ENCODE measurements around the gene PDE4D. TPM values are rescaled to one million over a fixed set of nuclear protein-coding genes. Genes with fewer than 3 reads are reported as not detected.

PDE4D gene
- total and polyA plus RNA-seq, 2 of the 4 experiments (the other 2 are of a cell fraction): 1.4 to 7.9 TPM

- Histone ChIP-seq H3K9me3 (ENCODE audit: control insufficient read depth, insufficient read depth, low read length) (no peaks in the 10 kb centered on the region), H4K5ac (ENCODE audit: low read depth, low read length) (no peak overlapping the region), H3K4ac (ENCODE audit: low read depth, low read length) (no peak overlapping the region), H3K79me1 (ENCODE audit: low read depth in 1 of 2, low read length in 2 of 2) (no peaks in the 10 kb centered on the region), H2AK9ac (replicated peaks; ENCODE audit: low read depth, low read length, poor library complexity) (no peak overlapping the region), H4K8ac (ENCODE audit: low read depth in 2 of 2, low read length in 2 of 2) (no peak overlapping the region), H3K4me3 (ENCODE audit: insufficient read depth, low read depth, low read length) (no peak overlapping the region), H2BK5ac (ENCODE audit: low read depth, low read length, poor library complexity, severe bottlenecking) (no peak overlapping the region), H2AFZ (replicated peaks; ENCODE audit: low read length, poor library complexity) (no peak overlapping the region), H2BK120ac (ENCODE audit: low read depth, low read length) (no peak overlapping the region), H2AK5ac (ENCODE audit: low read depth, low read length) (no peak overlapping the region), H3K9ac (ENCODE audit: low read depth, low read length) (no peak overlapping the region), H4K91ac (ENCODE audit: insufficient read depth, low read depth, low read length) (no peak overlapping the region), H3K4me1 (ENCODE audit: control insufficient read depth, insufficient read depth, low read length) (no peaks in the 10 kb centered on the region), H4K20me1 (ENCODE audit: insufficient read depth, low read length) (no peaks in the 10 kb centered on the region), H3K4me2 (ENCODE audit: low read depth, low read length) (no peak overlapping the region), H3K23ac (ENCODE audit: low read depth, low read length) (no peak overlapping the region), H3K27me3 (ENCODE audit: control insufficient read depth, insufficient read depth, low read length) (no peaks in the 10 kb centered on the region), H3K36me3 (ENCODE audit: control insufficient read depth, insufficient read depth, low read length) (no peaks in the 10 kb centered on the region), H2BK20ac (ENCODE audit: low read depth, low read length) (no peak overlapping the region), H3K56ac (ENCODE audit: extremely low read depth, insufficient read depth, low read length) (no peak overlapping the region), H2BK15ac (ENCODE audit: low read depth, low read length) (no peak overlapping the region), H3K14ac (replicated peaks; ENCODE audit: low read depth, low read length) (no peak overlapping the region), H3K27ac (ENCODE audit: insufficient read depth, low read length) (no peak overlapping the region), H3K9me1 (ENCODE audit: insufficient read depth, low read length) (no peaks in the 10 kb centered on the region), H3K18ac (ENCODE audit: low read depth, low read length) (no peak overlapping the region)
- BruUV-seq (replicated peaks): no TSS peak
- no peak for ATAC-seq (ENCODE audit: low read depth)
- 43 to 100% methylated on average over 1 of the region's 3 CpGs for WGBS, 2 experiments (ENCODE audit: extremely low coverage in 2 of 2, insufficient read length in 1 of 2)
- POLR2A ChIA-PET (ENCODE audit: unreplicated experiment): no interaction called here
- TF ChIP-seq RCOR1 (IDR thresholded peaks at IDR 0.05; ENCODE audit: insufficient replicate concordance, low read length) (no peak), MXI1 (IDR thresholded peaks at IDR 0.05; ENCODE audit: borderline replicate concordance, low read depth, low read length) (no peak), MAFK (IDR thresholded peaks at IDR 0.05; ENCODE audit: low read depth, low read length) (no peak), RAD21 (IDR thresholded peaks at IDR 0.05; ENCODE audit: low read length) (no peak), SMC3 (IDR thresholded peaks at IDR 0.05; ENCODE audit: low read depth, low read length) (no peak), BHLHE40 (IDR thresholded peaks at IDR 0.05; ENCODE audit: low read depth, low read length) (no peak), FOS (IDR thresholded peaks at IDR 0.05; ENCODE audit: low read depth, low read length) (no peak), CEBPB (IDR thresholded peaks at IDR 0.05; ENCODE audit: low read depth, low read length) (no peak), NFE2L2 (IDR thresholded peaks at IDR 0.05; ENCODE audit: low read depth, low read length) (no peak), ELK1 (IDR thresholded peaks at IDR 0.05; ENCODE audit: borderline replicate concordance, low read depth, low read length) (no peak), RFX5 (IDR thresholded peaks at IDR 0.05; ENCODE audit: low read depth, low read length) (no peak), MAZ (IDR thresholded peaks at IDR 0.05; ENCODE audit: borderline replicate concordance, low read depth, low read length) (no peak)
- TF ChIP-seq, protein P1, sequence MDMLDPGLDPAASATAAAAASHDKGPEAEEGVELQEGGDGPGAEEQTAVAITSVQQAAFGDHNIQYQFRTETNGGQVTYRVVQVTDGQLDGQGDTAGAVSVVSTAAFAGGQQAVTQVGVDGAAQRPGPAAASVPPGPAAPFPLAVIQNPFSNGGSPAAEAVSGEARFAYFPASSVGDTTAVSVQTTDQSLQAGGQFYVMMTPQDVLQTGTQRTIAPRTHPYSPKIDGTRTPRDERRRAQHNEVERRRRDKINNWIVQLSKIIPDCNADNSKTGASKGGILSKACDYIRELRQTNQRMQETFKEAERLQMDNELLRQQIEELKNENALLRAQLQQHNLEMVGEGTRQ (IDR thresholded peaks at IDR 0.05; ENCODE audit: low read depth, low read length): no peak
- dilution Hi-C loops (cut with HindIII; ENCODE audit: low sequenced_read_pairs, unreplicated experiment) (no loop called here), in situ Hi-C loops (cut with MboI; ENCODE audit: low sequenced_read_pairs) (no loop called here), intact Hi-C loops (cut with micrococcal nuclease) (no loop called here)
- CTCF ChIA-PET: no interaction called here
- no peak for DNase-seq
These were observed 443.5 kb downstream of the PDE4D start for GRCh38 chr5:59449905-59450644.

Data from IMR-90 (cell line).